HEK293 (cell line): ENCODE data around the gene SARS2.

Experiments
- BCL11B ChIP-seq: fragments of 450-650 bp; formaldehyde crosslinking; IDR thresholded peaks from 2 replicates; pipeline ENCODE4 v1.5.1; 2016; ENCODE audit warnings: low read depth, missing biosample characterization, missing genetic modification characterization
- KLF9 ChIP-seq: fragments of 450-650 bp; formaldehyde crosslinking; IDR thresholded peaks from 2 replicates; pipeline ENCODE4 v1.5.1; 2016; ENCODE audit warnings: missing biosample characterization, missing genetic modification characterization, low read depth
- OSR2 ChIP-seq: fragments of 450-650 bp; formaldehyde crosslinking; IDR thresholded peaks from 2 replicates; pipeline ENCODE4 v1.5.1; 2016; ENCODE audit warnings: missing biosample characterization, missing genetic modification characterization
- SALL2 ChIP-seq: fragments of 450-650 bp; formaldehyde crosslinking; IDR thresholded peaks from 2 replicates; pipeline ENCODE4 v1.5.0; 2017; ENCODE audit warnings: missing biosample characterization, mild to moderate bottlenecking, missing genetic modification characterization, borderline replicate concordance
- SCRT1 ChIP-seq: fragments of 450-650 bp; formaldehyde crosslinking; IDR thresholded peaks from 2 replicates; pipeline ENCODE4 v1.5.1; 2016; ENCODE audit warnings: missing biosample characterization, missing genetic modification characterization, borderline replicate concordance
- SP7 ChIP-seq: fragments of 450-650 bp; formaldehyde crosslinking; IDR thresholded peaks from 2 replicates; pipeline ENCODE4 v1.5.1; 2016; ENCODE audit warnings: missing biosample characterization, missing genetic modification characterization
- TRIM28 ChIP-seq: IDR thresholded peaks from 2 replicates; pipeline ENCODE4 v1.6.1; 2011; ENCODE audit warnings: low read length, control low read depth, borderline replicate concordance
- WT1 ChIP-seq: fragments of 450-650 bp; formaldehyde crosslinking; IDR thresholded peaks from 2 replicates; pipeline ENCODE4 v1.5.1; 2016; ENCODE audit warnings: missing biosample characterization, missing genetic modification characterization
- YY1 ChIP-seq: fragments of 450-650 bp; formaldehyde crosslinking; IDR thresholded peaks from 2 replicates; pipeline ENCODE4 v1.5.1; 2018; ENCODE audit warnings: missing biosample characterization, missing genetic modification characterization
- ZBTB17 ChIP-seq: fragments of 450-650 bp; formaldehyde crosslinking; IDR thresholded peaks from 2 replicates; pipeline ENCODE4 v1.5.1; 2016; ENCODE audit warnings: missing biosample characterization, missing genetic modification characterization
- ZBTB44 ChIP-seq: fragments of 450-650 bp; IDR thresholded peaks from 2 replicates; pipeline ENCODE4 v1.5.1; 2018; ENCODE audit warnings: missing biosample characterization, mild to moderate bottlenecking, missing genetic modification characterization
- ZBTB6 ChIP-seq: fragments of 450-650 bp; formaldehyde crosslinking; IDR thresholded peaks from 2 replicates; pipeline ENCODE4 v1.5.1; 2017; ENCODE audit warnings: missing biosample characterization, missing genetic modification characterization
- ZFP69B ChIP-seq: fragments of 450-650 bp; formaldehyde crosslinking; IDR thresholded peaks from 2 replicates; pipeline ENCODE4 v1.5.1; 2016; ENCODE audit warnings: missing biosample characterization, missing genetic modification characterization
- ZNF148 ChIP-seq: fragments of 450-650 bp; formaldehyde crosslinking; IDR thresholded peaks from 2 replicates; pipeline ENCODE4 v1.5.0; 2017; ENCODE audit warnings: missing biosample characterization, missing genetic modification characterization, borderline replicate concordance
- ZNF211 ChIP-seq: fragments of 450-650 bp; formaldehyde crosslinking; IDR thresholded peaks from 2 replicates; pipeline ENCODE4 v1.5.1; 2016; ENCODE audit warnings: low read depth, missing biosample characterization, missing genetic modification characterization
- ZNF266 ChIP-seq: fragments of 450-650 bp; formaldehyde crosslinking; IDR thresholded peaks from 2 replicates; pipeline ENCODE4 v1.5.1; 2016; ENCODE audit warnings: missing biosample characterization, missing genetic modification characterization, low read depth
- ZNF274 ChIP-seq, 2 experiments: fragments of 200-500 bp in 1 of 2; fragments of 450-650 bp in 1 of 2; sonication (Bioruptor generic) in 1 of 2; formaldehyde crosslinking in 1 of 2; IDR thresholded peaks; 2 replicates each; pipeline versions ENCODE4 v1.5.1 to v1.6.1; 2014 to 2016; ENCODE audit warnings: borderline replicate concordance in 1 of 2, inconsistent platforms in 1 of 2, low read length in 1 of 2, missing biosample characterization in 1 of 2, missing genetic modification characterization in 1 of 2
- ZNF366 ChIP-seq: fragments of 450-650 bp; formaldehyde crosslinking; conservative IDR thresholded peaks from 2 replicates; pipeline ENCODE4 v1.5.1; 2016; ENCODE audit warnings: missing biosample characterization, missing genetic modification characterization
- ZNF501 ChIP-seq: fragments of 450-650 bp; formaldehyde crosslinking; IDR thresholded peaks from 2 replicates; pipeline ENCODE4 v1.5.1; 2016; ENCODE audit warnings: missing biosample characterization, missing genetic modification characterization
- ZNF561 ChIP-seq: fragments of 450-650 bp; IDR thresholded peaks from 2 replicates; pipeline ENCODE4 v1.5.1; 2018; ENCODE audit warnings: missing biosample characterization, missing genetic modification characterization, borderline replicate concordance
- ZNF571 ChIP-seq: fragments of 450-650 bp; formaldehyde crosslinking; IDR thresholded peaks from 2 replicates; pipeline ENCODE4 v1.5.0; 2017; ENCODE audit warnings: missing biosample characterization, missing genetic modification characterization
- ZNF645 ChIP-seq: fragments of 450-650 bp; formaldehyde crosslinking; IDR thresholded peaks from 2 replicates; pipeline ENCODE4; 2016; ENCODE audit warnings: missing biosample characterization, missing genetic modification characterization
- ZNF830 ChIP-seq: fragments of 450-650 bp; IDR thresholded peaks from 2 replicates; pipeline ENCODE4 v1.5.0; 2018; ENCODE audit warnings: missing biosample characterization, missing genetic modification characterization, low read depth, mild to moderate bottlenecking, moderate library complexity
- TF ChIP-seq, protein P1 (sequence below): fragments of 450-650 bp; formaldehyde crosslinking; IDR thresholded peaks from 2 replicates; pipeline ENCODE4 v1.5.1; 2016; ENCODE audit warnings: missing biosample characterization, missing genetic modification characterization
- TF ChIP-seq, protein P2 (sequence below): fragments of 450-650 bp; formaldehyde crosslinking; IDR thresholded peaks from 2 replicates; pipeline ENCODE4 v1.5.1; 2016; ENCODE audit warnings: missing biosample characterization, missing genetic modification characterization
- TF ChIP-seq, protein P3 (sequence below): fragments of 450-650 bp; formaldehyde crosslinking; IDR thresholded peaks from 2 replicates; pipeline ENCODE4 v1.5.1; 2017; ENCODE audit warnings: missing biosample characterization, missing genetic modification characterization

The SARS2 gene

GRCh38 chr19:38930776-38931520 lies 385 bp upstream of the SARS2 start, which contains the start of gene MRPS12 (continued):
- TF ChIP-seq ZBTB6 (tag by site-specific recombination) (no peak), ZBTB44 (tag by site-specific recombination) (0 out of 2 replicates have a peak, but pooled peaks have one; percentile 8), ZNF645 (tag by site-specific recombination) (no peak), WT1 (tag by site-specific recombination) (0 out of 2 replicates have a peak, but pooled peaks have one; percentile 29), ZNF571 (tag by site-specific recombination) (no peak), SP7 (tag by site-specific recombination) (no peak), OSR2 (tag by site-specific recombination) (no peak), ZNF274 (IDR thresholded peaks at IDR 0.05; ENCODE audit: low read length) (no peak), ZNF274 (tag by site-specific recombination; IDR thresholded peaks at IDR 0.05; ENCODE audit: borderline replicate concordance) (no peak), ZNF366 (tag by site-specific recombination) (no peak), SCRT1 (tag by site-specific recombination) (peak; percentile 92), ZFP69B (tag by site-specific recombination) (0 out of 2 replicates have a peak, but pooled peaks have one; percentile 9), BCL11B (tag by site-specific recombination) (peak; percentile 87; the same call in 1 of the 2 replicates), TRIM28 (no peak), ZNF501 (tag by site-specific recombination) (peak; percentile 71), SALL2 (no peak), YY1 (tag by site-specific recombination) (peak; percentile 34; the same call in 1 of the 2 replicates), KLF9 (tag by site-specific recombination) (no peak), ZNF266 (tag by site-specific recombination) (no peak), ZNF211 (tag by site-specific recombination) (no peak), ZNF830 (no peak), ZBTB17 (tag by site-specific recombination) (peak; percentile 60), ZNF561 (tag by site-specific recombination) (peak; percentile 20; the same call in 1 of the 2 replicates), ZNF148 (tag by site-specific recombination) (no peak)
- TF ChIP-seq, protein P1, sequence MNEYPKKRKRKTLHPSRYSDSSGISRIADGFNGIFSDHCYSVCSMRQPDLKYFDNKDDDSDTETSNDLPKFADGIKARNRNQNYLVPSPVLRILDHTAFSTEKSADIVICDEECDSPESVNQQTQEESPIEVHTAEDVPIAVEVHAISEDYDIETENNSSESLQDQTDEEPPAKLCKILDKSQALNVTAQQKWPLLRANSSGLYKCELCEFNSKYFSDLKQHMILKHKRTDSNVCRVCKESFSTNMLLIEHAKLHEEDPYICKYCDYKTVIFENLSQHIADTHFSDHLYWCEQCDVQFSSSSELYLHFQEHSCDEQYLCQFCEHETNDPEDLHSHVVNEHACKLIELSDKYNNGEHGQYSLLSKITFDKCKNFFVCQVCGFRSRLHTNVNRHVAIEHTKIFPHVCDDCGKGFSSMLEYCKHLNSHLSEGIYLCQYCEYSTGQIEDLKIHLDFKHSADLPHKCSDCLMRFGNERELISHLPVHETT, result no peak; the same call in 1 of the 2 replicates
- TF ChIP-seq, protein P2, sequence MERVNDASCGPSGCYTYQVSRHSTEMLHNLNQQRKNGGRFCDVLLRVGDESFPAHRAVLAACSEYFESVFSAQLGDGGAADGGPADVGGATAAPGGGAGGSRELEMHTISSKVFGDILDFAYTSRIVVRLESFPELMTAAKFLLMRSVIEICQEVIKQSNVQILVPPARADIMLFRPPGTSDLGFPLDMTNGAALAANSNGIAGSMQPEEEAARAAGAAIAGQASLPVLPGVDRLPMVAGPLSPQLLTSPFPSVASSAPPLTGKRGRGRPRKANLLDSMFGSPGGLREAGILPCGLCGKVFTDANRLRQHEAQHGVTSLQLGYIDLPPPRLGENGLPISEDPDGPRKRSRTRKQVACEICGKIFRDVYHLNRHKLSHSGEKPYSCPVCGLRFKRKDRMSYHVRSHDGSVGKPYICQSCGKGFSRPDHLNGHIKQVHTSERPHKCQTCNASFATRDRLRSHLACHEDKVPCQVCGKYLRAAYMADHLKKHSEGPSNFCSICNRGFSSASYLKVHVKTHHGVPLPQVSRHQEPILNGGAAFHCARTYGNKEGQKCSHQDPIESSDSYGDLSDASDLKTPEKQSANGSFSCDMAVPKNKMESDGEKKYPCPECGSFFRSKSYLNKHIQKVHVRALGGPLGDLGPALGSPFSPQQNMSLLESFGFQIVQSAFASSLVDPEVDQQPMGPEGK, result peak; percentile 65
- TF ChIP-seq, protein P3, sequence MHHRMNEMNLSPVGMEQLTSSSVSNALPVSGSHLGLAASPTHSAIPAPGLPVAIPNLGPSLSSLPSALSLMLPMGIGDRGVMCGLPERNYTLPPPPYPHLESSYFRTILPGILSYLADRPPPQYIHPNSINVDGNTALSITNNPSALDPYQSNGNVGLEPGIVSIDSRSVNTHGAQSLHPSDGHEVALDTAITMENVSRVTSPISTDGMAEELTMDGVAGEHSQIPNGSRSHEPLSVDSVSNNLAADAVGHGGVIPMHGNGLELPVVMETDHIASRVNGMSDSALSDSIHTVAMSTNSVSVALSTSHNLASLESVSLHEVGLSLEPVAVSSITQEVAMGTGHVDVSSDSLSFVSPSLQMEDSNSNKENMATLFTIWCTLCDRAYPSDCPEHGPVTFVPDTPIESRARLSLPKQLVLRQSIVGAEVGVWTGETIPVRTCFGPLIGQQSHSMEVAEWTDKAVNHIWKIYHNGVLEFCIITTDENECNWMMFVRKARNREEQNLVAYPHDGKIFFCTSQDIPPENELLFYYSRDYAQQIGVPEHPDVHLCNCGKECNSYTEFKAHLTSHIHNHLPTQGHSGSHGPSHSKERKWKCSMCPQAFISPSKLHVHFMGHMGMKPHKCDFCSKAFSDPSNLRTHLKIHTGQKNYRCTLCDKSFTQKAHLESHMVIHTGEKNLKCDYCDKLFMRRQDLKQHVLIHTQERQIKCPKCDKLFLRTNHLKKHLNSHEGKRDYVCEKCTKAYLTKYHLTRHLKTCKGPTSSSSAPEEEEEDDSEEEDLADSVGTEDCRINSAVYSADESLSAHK, result no peak
